Esophagus squamous epithelium (tissue), 5 donors: Measurements from ENCODE around the gene ARHGEF1. TPM values are rescaled to one million over a fixed set of nuclear protein-coding genes. Genes with fewer than 3 reads are reported as not detected.

Experiments
- DNase-seq: peaks from one replicate; lab custom pipeline; 2025; lab: John Stamatoyannopoulos, UW
- H3K27ac ChIP-seq, 4 donors: fragments of 200-600 bp; sonication (generic); one replicate each; pipeline ENCODE4 v1.5.1; 2016 to 2019; ENCODE audit warnings: mild to moderate bottlenecking in 1 of 4
- H3K27me3 ChIP-seq, 4 donors: fragments of 200-600 bp; sonication (generic); 1 replicate in 3 of 4; 2 replicates in 1 of 4; pipeline versions ENCODE4 v1.5.1 to v1.6.0; 2017 to 2021; ENCODE audit warnings: antibody characterized with exemption in 1 of 4
- H3K36me3 ChIP-seq, 3 donors: fragments of 200-600 bp; sonication (generic); one replicate each; pipeline ENCODE4 v1.5.1; 2016 to 2019
- H3K4me1 ChIP-seq, 3 donors: fragments of 200-600 bp; sonication (generic); one replicate each; pipeline ENCODE4 v1.5.1; 2017 to 2019
- H3K4me3 ChIP-seq, 4 donors: fragments of 200-600 bp; sonication (generic); 1 replicate in 3 of 4; 2 replicates in 1 of 4; pipeline ENCODE4 v1.5.1; 2016 to 2019; ENCODE audit warnings: mild to moderate bottlenecking in 2 of 4, moderate library complexity in 1 of 4
- H3K9me3 ChIP-seq, 3 donors: fragments of 200-600 bp; sonication (generic); one replicate each; pipeline ENCODE4 v1.5.1; 2016 to 2019
- POLR2A ChIP-seq, 4 donors: fragments of 450-650 bp; IDR thresholded peaks; one replicate each; pipeline ENCODE4 v1.6.1; 2017; ENCODE audit warnings: antibody characterized with exemption in 4 of 4, mild to moderate bottlenecking in 4 of 4, moderate library complexity in 3 of 4
- WGBS, 2 donors: methylation state at CpG; one replicate each; pipeline ENCODE4 v1.1.5; 2018; 5-methylcytosine and 5-hydroxymethylcytosine counted together
- intact Hi-C: fragments of 100-400 bp; cut with DNase I; formaldehyde crosslinking; loops from one replicate; pipeline ENCODE4 v1.15.0; 2022
- total RNA-seq, 4 donors: library from RNA; depleted of rRNA; stranded (reverse); fragments of >200 nt; gene quantifications; one replicate each; pipeline ENCODE4 v1.1.0, GENCODE V29; 2016
- TF ChIP-seq, protein P1 (sequence below), 6 experiments: fragments of 450-650 bp in 4 of 6; fragments of 200-600 bp in 2 of 6; sonication (generic) in 2 of 6; IDR thresholded peaks; one replicate each; pipeline ENCODE4 v1.5.1; 2016 to 2019; ENCODE audit warnings: antibody characterized with exemption in 6 of 6, mild to moderate bottlenecking in 4 of 6, moderate library complexity in 4 of 6
- donor health status: DM: yes; HTN: yes; CAD: no.

Gene ARHGEF1
- total RNA-seq, 4 donors from 2014 or later = 31.0 to 59.5 (median 56.2) TPM

- no peak for DNase-seq
- H3K9me3 ChIP-seq = no peaks in the 10 kb centered on the region
- H3K4me3 ChIP-seq = no peak overlapping the region
- H3K27me3 ChIP-seq = no peaks in the 10 kb centered on the region
- peaks cover 4 to 41% (median 5%) of the 10 kb centered on the region in 3 donors for H3K4me1 ChIP-seq
- no peaks in the 10 kb centered on the region for H3K36me3 ChIP-seq
- TF ChIP-seq POLR2A (IDR thresholded peaks at IDR 0.05) = no peak
- no peak overlapping the region for H3K27ac ChIP-seq
- 69 to 86% methylated on average over 7 to 20 of the region's 21 CpGs for WGBS, 2 donors
- intact Hi-C loops = loop anchor here (10.0 kb wide), 1 partner anchor 76 kb away; the partner anchor contains the start of gene RABAC1
These were observed 3.9 kb upstream of the ARHGEF1 start for GRCh38 chr19:41879080-41879479.

GRCh38 chr19:41879670-41880328 lies 3.2 kb upstream of the ARHGEF1 start:
- intact Hi-C loops = loop anchor here (10.0 kb wide), 1 partner anchor 75 kb away; the partner anchor contains the start of gene RABAC1
- TF ChIP-seq POLR2A (IDR thresholded peaks at IDR 0.05) = no peak
- TF ChIP-seq, protein P1, sequence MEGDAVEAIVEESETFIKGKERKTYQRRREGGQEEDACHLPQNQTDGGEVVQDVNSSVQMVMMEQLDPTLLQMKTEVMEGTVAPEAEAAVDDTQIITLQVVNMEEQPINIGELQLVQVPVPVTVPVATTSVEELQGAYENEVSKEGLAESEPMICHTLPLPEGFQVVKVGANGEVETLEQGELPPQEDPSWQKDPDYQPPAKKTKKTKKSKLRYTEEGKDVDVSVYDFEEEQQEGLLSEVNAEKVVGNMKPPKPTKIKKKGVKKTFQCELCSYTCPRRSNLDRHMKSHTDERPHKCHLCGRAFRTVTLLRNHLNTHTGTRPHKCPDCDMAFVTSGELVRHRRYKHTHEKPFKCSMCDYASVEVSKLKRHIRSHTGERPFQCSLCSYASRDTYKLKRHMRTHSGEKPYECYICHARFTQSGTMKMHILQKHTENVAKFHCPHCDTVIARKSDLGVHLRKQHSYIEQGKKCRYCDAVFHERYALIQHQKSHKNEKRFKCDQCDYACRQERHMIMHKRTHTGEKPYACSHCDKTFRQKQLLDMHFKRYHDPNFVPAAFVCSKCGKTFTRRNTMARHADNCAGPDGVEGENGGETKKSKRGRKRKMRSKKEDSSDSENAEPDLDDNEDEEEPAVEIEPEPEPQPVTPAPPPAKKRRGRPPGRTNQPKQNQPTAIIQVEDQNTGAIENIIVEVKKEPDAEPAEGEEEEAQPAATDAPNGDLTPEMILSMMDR (IDR thresholded peaks at IDR 0.05) = no peak
- DNase-seq = no peak
- no peak overlapping the region for H3K4me3 ChIP-seq
- H3K36me3 ChIP-seq = no peaks in the 10 kb centered on the region
- H3K9me3 ChIP-seq = no peaks in the 10 kb centered on the region
- peaks cover 7 to 46% (median 10%) of the 10 kb centered on the region in 3 donors for H3K4me1 ChIP-seq
- 56 to 70% methylated on average over 2 to 5 of the region's 7 CpGs for WGBS, 2 donors
- no peak overlapping the region for H3K27ac ChIP-seq
- H3K27me3 ChIP-seq = no peaks in the 10 kb centered on the region

DNA sequence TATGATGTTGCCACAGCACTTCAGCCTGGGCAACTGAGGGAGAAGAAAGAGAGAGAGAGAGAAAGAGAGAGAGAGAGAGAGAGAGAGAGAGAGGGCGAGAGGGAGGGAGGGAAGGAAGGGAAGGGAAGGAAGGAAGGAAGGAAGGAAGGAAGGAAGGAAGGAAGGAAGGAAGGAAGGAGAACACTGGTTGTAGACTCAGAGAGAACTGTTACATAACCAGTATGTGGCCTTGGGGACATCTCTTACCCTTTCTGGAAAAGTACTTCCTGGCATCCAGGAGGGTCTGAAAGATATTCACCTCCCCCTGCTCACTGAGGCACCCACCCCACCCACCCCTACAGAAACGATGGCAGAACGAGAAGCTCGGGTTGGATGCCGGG lies 2.7 kb upstream of the ARHGEF1 start:
- 34 to 43% methylated on average over 4 to 5 of the region's 5 CpGs for WGBS, 2 donors

GRCh38 chr19:41883463-41883820 lies 458 bp downstream of the ARHGEF1 start:
- intact Hi-C loops = no loop called here
- H3K4me1 ChIP-seq = peaks cover 18 to 56% (median 25%) of the 10 kb centered on the region in 3 donors
- WGBS, 2 donors = 1% methylated on average over 15 to 23 of the region's 23 CpGs

More for the DNA sequence above, 2.7 kb upstream of the ARHGEF1 start:
- Histone ChIP-seq H3K27me3 (no peaks in the 10 kb centered on the region), H3K4me1 (peaks cover 13 to 51% (median 14%) of the 10 kb centered on the region in 3 donors), H3K4me3 (no peak overlapping the region), H3K36me3 (no peaks in the 10 kb centered on the region), H3K9me3 (no peaks in the 10 kb centered on the region), H3K27ac (no peak overlapping the region)
- intact Hi-C loops = no loop called here
- no peak for DNase-seq
- no peak for TF ChIP-seq POLR2A (IDR thresholded peaks at IDR 0.05)
- TF ChIP-seq, protein P1 (IDR thresholded peaks at IDR 0.05) = no peak

GRCh38 chr19:41883821-41884733 lies 1.1 kb downstream of the ARHGEF1 start:
- Histone ChIP-seq H3K4me1 (peaks cover 18 to 56% (median 25%) of the 10 kb centered on the region in 3 donors), H3K36me3 (peaks cover 5 to 18% (median 8%) of the 10 kb centered on the region in 3 donors), H3K27ac (peak overlapping the region; percentile 83 to 95 (median 91)), H3K27me3 (no peaks in the 10 kb centered on the region), H3K4me3 (peak overlapping the region; percentile 59 to 98 (median 91)), H3K9me3 (no peaks in the 10 kb centered on the region)
- DNase-seq = peak; percentile 75
- WGBS, 2 donors = 0 to 1% methylated on average over 11 to 31 of the region's 66 CpGs
- intact Hi-C loops = no loop called here
- TF ChIP-seq POLR2A (IDR thresholded peaks at IDR 0.05) = peak in 2 of 4 donors; percentile 67 to 82
- TF ChIP-seq, protein P1 (IDR thresholded peaks at IDR 0.05) = peak in 2 of 6 experiments; percentile 14 to 34

More at GRCh38 chr19:41883463-41883820, 458 bp downstream of the ARHGEF1 start:
- Histone ChIP-seq H3K36me3 (peaks cover 0 to 11% (median 4%) of the 10 kb centered on the region in 3 donors), H3K9me3 (no peaks in the 10 kb centered on the region), H3K27ac (peak overlapping the region; percentile 83 to 95 (median 91)), H3K27me3 (no peaks in the 10 kb centered on the region), H3K4me3 (peak overlapping the region; percentile 59 to 98 (median 91))
- DNase-seq = no peak
- TF ChIP-seq, protein P1 (IDR thresholded peaks at IDR 0.05) = no peak
- TF ChIP-seq POLR2A (IDR thresholded peaks at IDR 0.05) = no peak
